GM19239 (cell line): Measurements from ENCODE around the gene EZR.

Experiments used
- DNase-seq: peaks from one replicate; pipeline ENCODE4 v3.0.0; 2011; ENCODE audit warnings: low spot score; ENCODE audit not compliant: insufficient read length
- FAIRE-seq: peaks from 2 replicates; lab custom pipeline; 2011; peaks lifted over from hg19 to GRCh38; lab: Jason Lieb, UNC

Gene EZR

GRCh38 chr6:158744986-158745430, 74.2 kb downstream of the EZR start:
- DNase-seq, result no peak
- FAIRE-seq, result no peak

- FAIRE-seq (no peak), DNase-seq (no peak)
These were observed 76.0 kb downstream of the EZR start for GRCh38 chr6:158743033-158743651.

GRCh38 chr6:158739673-158740072, 79.5 kb downstream of the EZR start:
- FAIRE-seq (no peak), DNase-seq (no peak)

GRCh38 chr6:158737710-158738615, 81.2 kb downstream of the EZR start:
- FAIRE-seq (no peak), DNase-seq (no peak)

- DNase-seq (no peak), FAIRE-seq (no peak)
These were observed 82.0 kb downstream of the EZR start for GRCh38 chr6:158737082-158737709.

GRCh38 chr6:158735009-158735408, 84.2 kb downstream of the EZR start:
- DNase-seq (no peak), FAIRE-seq (no peak)

GRCh38 chr6:158730541-158730907, 88.6 kb downstream of the EZR start:
- FAIRE-seq (no peak), DNase-seq (no peak)

- no peak for DNase-seq
These were observed 89.1 kb downstream of the EZR start for GRCh38 chr6:158729906-158730540.

GRCh38 chr6:158725704-158726103, 93.5 kb downstream of the EZR start:
- DNase-seq (no peak), FAIRE-seq (no peak)

More at GRCh38 chr6:158729906-158730540, 89.1 kb downstream of the EZR start:
- no peak for FAIRE-seq

- no peak for FAIRE-seq
- no peak for DNase-seq
These were observed 96.9 kb downstream of the EZR start for GRCh38 chr6:158722176-158722729.

GRCh38 chr6:158718461-158719046, 100.6 kb downstream of the EZR start:
- no peak for DNase-seq
- FAIRE-seq, result peak; percentile 61

- DNase-seq, result peak; percentile 54
- FAIRE-seq, result peak; percentile 93
These were observed 101.5 kb downstream of the EZR start for GRCh38 chr6:158717341-158718330.
